ENCODE results near the gene PFKFB1. TPM values are rescaled to one million over a fixed set of nuclear protein-coding genes. Genes with fewer than 3 reads are reported as not detected.

The PFKFB1 gene
- total RNA-seq, 1 experiment from 2014 or later: 0.55 TPM

- no peak overlapping the region for H4K8ac ChIP-seq (replicated peaks; ENCODE audit: insufficient read length, low read depth, low read length)
- Mint-ChIP-seq H3K27ac (no peak overlapping the region), H3K4me1 (no peaks in the 10 kb centered on the region), H3K9me3 (peaks cover 55 to 56% of the 10 kb centered on the region in 2 experiments), H3K4me3 (no peak overlapping the region), H3K27me3 (ENCODE audit: low read depth) (no peaks in the 10 kb centered on the region), H3K36me3 (ENCODE audit: insufficient read depth in 1 of 3, low read depth in 3 of 3) (peaks cover 3 to 8% (median 4%) of the 10 kb centered on the region in 3 experiments; a peak in 5 of 7 replicates)
- no peak overlapping the region for H2BK20ac ChIP-seq (ENCODE audit: low read depth, low read length, poor library complexity, severe bottlenecking)
- H4K91ac ChIP-seq (ENCODE audit: insufficient read length, low read depth, low read length): no peak overlapping the region
- H3K27me3 ChIP-seq (ENCODE audit: insufficient read depth, low read length): no peaks in the 10 kb centered on the region
- H3K9ac ChIP-seq (ENCODE audit: extremely low read depth, insufficient read length, low read length): no peak overlapping the region
- no peaks in the 10 kb centered on the region for H3K23me2 ChIP-seq (ENCODE audit: insufficient read length, low read depth, low read length, poor library complexity, severe bottlenecking)
- no peak overlapping the region for H4K5ac ChIP-seq (ENCODE audit: insufficient read length, low read depth, low read length)
- no peak overlapping the region for H3K4me2 ChIP-seq (ENCODE audit: insufficient read depth, insufficient read length, low read length)
- no peak overlapping the region for H3K23ac ChIP-seq (ENCODE audit: insufficient read length, low read depth, low read length)
- H2BK12ac ChIP-seq (ENCODE audit: insufficient read length, low read depth, low read length): no peak overlapping the region
- H2BK15ac ChIP-seq (ENCODE audit: low read depth, low read length): no peak overlapping the region
- H3K4me1 ChIP-seq (ENCODE audit: insufficient read depth, low read length): no peaks in the 10 kb centered on the region
- H2AFZ ChIP-seq (ENCODE audit: low read length): no peak overlapping the region
- no peak overlapping the region for H3K27ac ChIP-seq (ENCODE audit: insufficient read length, low read depth, low read length)
- H2BK120ac ChIP-seq (ENCODE audit: low read depth, low read length, poor library complexity, severe bottlenecking): no peak overlapping the region
- H3T11ph ChIP-seq (ENCODE audit: low read length): no peak overlapping the region
- peaks cover 5% of the 10 kb centered on the region for H3K9me3 ChIP-seq (ENCODE audit: control insufficient read depth, low read depth, low read length)
- H4K20me1 ChIP-seq (ENCODE audit: control insufficient read depth, insufficient read depth, insufficient read length): no peaks in the 10 kb centered on the region
- no peak overlapping the region for H3K4ac ChIP-seq (ENCODE audit: low read depth, low read length)
- H3K79me1 ChIP-seq (ENCODE audit: insufficient read depth, low read depth, low read length, poor library complexity, severe bottlenecking): no peaks in the 10 kb centered on the region
- H3K18ac ChIP-seq (ENCODE audit: insufficient read length, low read depth, low read length): no peak overlapping the region
- TF ChIP-seq, protein P1, sequence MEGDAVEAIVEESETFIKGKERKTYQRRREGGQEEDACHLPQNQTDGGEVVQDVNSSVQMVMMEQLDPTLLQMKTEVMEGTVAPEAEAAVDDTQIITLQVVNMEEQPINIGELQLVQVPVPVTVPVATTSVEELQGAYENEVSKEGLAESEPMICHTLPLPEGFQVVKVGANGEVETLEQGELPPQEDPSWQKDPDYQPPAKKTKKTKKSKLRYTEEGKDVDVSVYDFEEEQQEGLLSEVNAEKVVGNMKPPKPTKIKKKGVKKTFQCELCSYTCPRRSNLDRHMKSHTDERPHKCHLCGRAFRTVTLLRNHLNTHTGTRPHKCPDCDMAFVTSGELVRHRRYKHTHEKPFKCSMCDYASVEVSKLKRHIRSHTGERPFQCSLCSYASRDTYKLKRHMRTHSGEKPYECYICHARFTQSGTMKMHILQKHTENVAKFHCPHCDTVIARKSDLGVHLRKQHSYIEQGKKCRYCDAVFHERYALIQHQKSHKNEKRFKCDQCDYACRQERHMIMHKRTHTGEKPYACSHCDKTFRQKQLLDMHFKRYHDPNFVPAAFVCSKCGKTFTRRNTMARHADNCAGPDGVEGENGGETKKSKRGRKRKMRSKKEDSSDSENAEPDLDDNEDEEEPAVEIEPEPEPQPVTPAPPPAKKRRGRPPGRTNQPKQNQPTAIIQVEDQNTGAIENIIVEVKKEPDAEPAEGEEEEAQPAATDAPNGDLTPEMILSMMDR (conservative IDR thresholded peaks at IDR 0.05): no peak
- H3K79me2 ChIP-seq (ENCODE audit: insufficient read depth, low read length): no peaks in the 10 kb centered on the region
- no peak overlapping the region for H2AK5ac ChIP-seq (ENCODE audit: insufficient read length, low read length)
- DNase-seq: no peak
- H3K14ac ChIP-seq (ENCODE audit: insufficient read depth, low read length): no peak overlapping the region
- no peak overlapping the region for H3K56ac ChIP-seq (ENCODE audit: insufficient read length, low read depth, low read length)
- no peak overlapping the region for H2BK5ac ChIP-seq (ENCODE audit: insufficient read length, low read length)
Observed at GRCh38 chrX:54909941-54910340, 84.0 kb downstream of the PFKFB1 start.

All from H9 (cell line).